Measurements from ENCODE around the gene MIDN.

MIDN gene

GRCh38 chr19:1226522-1227303 lies 21.7 kb upstream of the MIDN start:
- Histone ChIP-seq H3K4me1 (peaks cover 11% of the 10 kb centered on the region), H3K36me3 (peaks cover 74% of the 10 kb centered on the region), H3K27ac (no peak overlapping the region), H3K9ac (no peak overlapping the region), H3K9me3 (no peaks in the 10 kb centered on the region), H4K20me1 (peaks cover 62% of the 10 kb centered on the region), H3K4me3 (no peak overlapping the region), H3K27me3 (no peaks in the 10 kb centered on the region), H3K4me2 (no peak overlapping the region)
- no peak for TF ChIP-seq Cebpa-rat (IDR thresholded peaks at IDR 0.05)

GRCh38 chr19:1227304-1228054 lies 20.9 kb upstream of the MIDN start:
- Histone ChIP-seq H3K36me3 (peaks cover 67% of the 10 kb centered on the region), H3K27ac (no peak overlapping the region), H3K4me2 (no peak overlapping the region), H3K4me1 (peaks cover 14% of the 10 kb centered on the region), H3K9ac (no peak overlapping the region), H4K20me1 (peaks cover 55% of the 10 kb centered on the region), H3K9me3 (no peaks in the 10 kb centered on the region), H3K27me3 (no peaks in the 10 kb centered on the region), H3K4me3 (no peak overlapping the region)
- no peak for TF ChIP-seq Cebpa-rat (IDR thresholded peaks at IDR 0.05)

- peaks cover 52% of the 10 kb centered on the region for H4K20me1 ChIP-seq
- no peaks in the 10 kb centered on the region for H3K27me3 ChIP-seq
- H3K36me3 ChIP-seq = peaks cover 58% of the 10 kb centered on the region
- no peak overlapping the region for H3K4me3 ChIP-seq
- peaks cover 8% of the 10 kb centered on the region; the same call in 1 of the 2 replicates for H3K4me1 ChIP-seq
- H3K27ac ChIP-seq = no peak overlapping the region
- no peaks in the 10 kb centered on the region for H3K9me3 ChIP-seq
- no peak overlapping the region for H3K9ac ChIP-seq
- no peak overlapping the region for H3K4me2 ChIP-seq
- TF ChIP-seq Cebpa-rat (IDR thresholded peaks at IDR 0.05) = no peak
Measured at GRCh38 chr19:1228161-1228957, 20.0 kb upstream of the MIDN start.

GRCh38 chr19:1229056-1229923 lies 19.1 kb upstream of the MIDN start:
- Histone ChIP-seq H3K4me3 (no peak overlapping the region), H3K27ac (no peak overlapping the region), H3K4me2 (no peak overlapping the region), H3K9ac (no peak overlapping the region), H3K27me3 (no peaks in the 10 kb centered on the region), H3K9me3 (no peaks in the 10 kb centered on the region), H3K36me3 (peaks cover 49% of the 10 kb centered on the region), H3K4me1 (peaks cover 8% of the 10 kb centered on the region; the same call in 1 of the 2 replicates), H4K20me1 (peaks cover 44% of the 10 kb centered on the region)
- TF ChIP-seq Cebpa-rat (IDR thresholded peaks at IDR 0.05) = no peak

GRCh38 chr19:1229924-1230782 lies 18.2 kb upstream of the MIDN start:
- no peak overlapping the region for H3K27ac ChIP-seq
- peaks cover 5% of the 10 kb centered on the region for H3K27me3 ChIP-seq
- H3K36me3 ChIP-seq = peaks cover 40% of the 10 kb centered on the region
- no peak overlapping the region for H3K4me2 ChIP-seq
- H4K20me1 ChIP-seq = peaks cover 36% of the 10 kb centered on the region
- H3K4me3 ChIP-seq = no peak overlapping the region
- H3K4me1 ChIP-seq = peaks cover 8% of the 10 kb centered on the region; the same call in 1 of the 2 replicates
- no peaks in the 10 kb centered on the region for H3K9me3 ChIP-seq
- no peak for TF ChIP-seq Cebpa-rat (IDR thresholded peaks at IDR 0.05)
- H3K9ac ChIP-seq = no peak overlapping the region

- peaks cover 8% of the 10 kb centered on the region; the same call in 1 of the 2 replicates for H3K4me1 ChIP-seq
- peaks cover 13% of the 10 kb centered on the region for H3K27me3 ChIP-seq
- peaks cover 35% of the 10 kb centered on the region for H4K20me1 ChIP-seq
- no peak overlapping the region for H3K4me2 ChIP-seq
- H3K4me3 ChIP-seq = no peak overlapping the region
- H3K27ac ChIP-seq = no peak overlapping the region
- no peak overlapping the region for H3K9ac ChIP-seq
- no peak for TF ChIP-seq Cebpa-rat (IDR thresholded peaks at IDR 0.05)
- peaks cover 32% of the 10 kb centered on the region for H3K36me3 ChIP-seq
- no peaks in the 10 kb centered on the region for H3K9me3 ChIP-seq
Measured at GRCh38 chr19:1230783-1231489, 17.4 kb upstream of the MIDN start.

- H3K36me3 ChIP-seq = peaks cover 22% of the 10 kb centered on the region
- peaks cover 32% of the 10 kb centered on the region for H4K20me1 ChIP-seq
- H3K9ac ChIP-seq = no peak overlapping the region; the same call in 1 of the 2 replicates
Measured at GRCh38 chr19:1231729-1232637, 16.4 kb upstream of the MIDN start.

More at GRCh38 chr19:1231729-1232637, 16.4 kb upstream of the MIDN start:
- Histone ChIP-seq H3K9me3 (no peaks in the 10 kb centered on the region), H3K4me3 (no peak overlapping the region), H3K27ac (no peak overlapping the region), H3K4me2 (no peak overlapping the region), H3K4me1 (peaks cover 16% of the 10 kb centered on the region; the same call in 1 of the 2 replicates), H3K27me3 (peaks cover 23% of the 10 kb centered on the region)
- no peak for TF ChIP-seq Cebpa-rat (IDR thresholded peaks at IDR 0.05)
